22Rv1 (cell line): ENCODE measurements around the gene NCOA3.

Experiments used
- CTCF ChIP-seq: fragments of 450-650 bp; IDR thresholded peaks from 2 replicates; pipeline ENCODE4 v1.5.1; 2017; ENCODE audit warnings: mild to moderate bottlenecking
- ZFX ChIP-seq: fragments of 450-650 bp; IDR thresholded peaks from 2 replicates; pipeline ENCODE4 v1.6.1; 2017; ENCODE audit warnings: antibody characterized with exemption, borderline replicate concordance

GRCh38 chr20:47652794-47653193 is 151.1 kb downstream of the NCOA3 start:
- TF ChIP-seq CTCF (no peak), ZFX (no peak)
